Activated CD8-positive, alpha-beta memory T cell treated with anti-CD3 and anti-CD28 coated beads for 36 hours (primary cell): Measurements from ENCODE around the gene TMEM127. TPM values are rescaled to one million over a fixed set of nuclear protein-coding genes. Genes with fewer than 3 reads are reported as not detected.
"Not testable (repeated sequence)": the region's sequence is repeated elsewhere in the genome, so short reads cannot be mapped to it uniquely, and the experiment has no call there.

Source experiments
- CTCF ChIA-PET: fragments of 350-600 bp; sonication (Branson Sonifier 250); formaldehyde crosslinking; loops from one replicate; lab custom pipeline; 2021; ENCODE audit warnings: antibody characterized with exemption; lab: Charles Lee
- POLR2A ChIA-PET: fragments of 350-600 bp; sonication (Branson Sonifier 250); formaldehyde crosslinking; loops from one replicate; lab custom pipeline; 2021; ENCODE audit warnings: antibody characterized with exemption; lab: Charles Lee
- total RNA-seq, 2 experiments: library from RNA; stranded (reverse); gene quantifications; one replicate each; pipeline ENCODE4 v1.2.3, GENCODE V29; 2021

The TMEM127 gene
- total RNA-seq, 2 experiments from 2014 or later = 24.6 to 27.4 TPM

DNA sequence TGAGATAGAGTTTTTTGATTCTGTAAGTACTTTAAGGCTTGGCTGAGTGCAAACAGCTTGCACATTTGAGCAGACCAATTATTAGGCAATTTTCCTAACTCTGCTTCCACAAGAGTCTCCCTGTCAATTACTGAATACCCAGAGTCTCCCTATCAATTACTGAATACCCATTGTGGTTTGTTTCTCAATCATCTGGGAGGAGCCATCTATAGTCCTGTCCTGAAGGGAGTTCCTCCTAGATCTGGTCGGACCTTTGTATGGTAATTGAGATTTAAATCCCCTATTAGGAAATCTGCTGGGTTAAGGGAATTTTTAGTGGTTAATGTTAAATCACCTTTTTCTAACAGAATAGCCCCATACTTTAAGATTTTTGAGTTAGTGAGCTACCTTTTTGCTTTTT, 44.7 kb downstream of the TMEM127 start:
- POLR2A ChIA-PET = not testable (repeated sequence)

DNA sequence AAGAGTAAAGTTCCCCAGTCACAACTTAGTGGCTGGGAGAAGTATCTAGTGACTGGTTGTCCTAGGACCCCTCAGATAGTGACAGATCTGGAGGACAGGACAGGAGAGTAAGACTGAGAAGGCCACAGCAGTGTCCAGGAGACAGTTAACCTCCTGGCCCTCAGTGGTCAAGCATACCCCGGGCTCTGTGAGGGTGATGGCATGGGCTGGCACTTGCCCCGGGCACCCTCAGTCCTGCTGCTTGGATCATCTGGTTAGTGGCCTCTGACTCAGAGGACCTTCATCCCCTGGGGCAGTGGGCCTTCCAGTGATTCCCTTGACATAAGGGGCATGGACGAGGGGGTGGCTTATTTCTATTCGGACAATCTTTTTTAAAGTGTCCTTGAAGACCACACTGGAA, 45.8 kb downstream of the TMEM127 start:
- POLR2A ChIA-PET, CTCF ChIA-PET: not testable (repeated sequence)

More for the DNA sequence above, 44.7 kb downstream of the TMEM127 start:
- CTCF ChIA-PET = not testable (repeated sequence)

DNA sequence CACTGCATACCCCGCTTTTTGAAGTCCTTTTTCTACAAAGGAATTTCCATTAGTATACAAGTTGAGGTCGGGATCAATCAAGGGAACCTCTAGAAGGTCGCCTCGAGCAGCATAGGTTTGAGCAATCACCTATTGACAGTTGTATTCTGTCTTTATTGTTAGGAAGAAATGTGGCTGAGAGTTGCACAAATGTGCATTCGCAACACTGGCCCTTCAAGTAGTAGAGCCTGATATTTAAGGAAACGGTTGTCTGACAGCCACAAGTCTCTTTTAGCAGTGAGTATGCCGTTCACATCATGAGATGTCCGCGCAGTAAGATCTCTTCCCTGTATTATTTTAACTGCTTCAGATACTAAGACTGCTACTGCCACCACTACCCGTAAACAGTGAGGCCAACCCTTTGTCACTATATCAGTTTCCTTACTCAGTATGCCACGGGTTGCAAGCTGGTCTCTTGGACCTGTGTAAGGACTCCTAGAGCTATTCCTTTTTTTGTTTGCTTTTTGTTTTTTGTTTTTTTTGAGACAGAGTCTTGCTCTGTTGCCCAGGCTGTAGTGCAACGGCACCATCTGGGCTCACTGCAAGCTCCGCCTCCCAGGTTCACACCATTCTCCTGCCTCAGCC, 47.2 kb downstream of the TMEM127 start:
- ChIA-PET CTCF (no interaction called here), POLR2A (no interaction called here)

DNA sequence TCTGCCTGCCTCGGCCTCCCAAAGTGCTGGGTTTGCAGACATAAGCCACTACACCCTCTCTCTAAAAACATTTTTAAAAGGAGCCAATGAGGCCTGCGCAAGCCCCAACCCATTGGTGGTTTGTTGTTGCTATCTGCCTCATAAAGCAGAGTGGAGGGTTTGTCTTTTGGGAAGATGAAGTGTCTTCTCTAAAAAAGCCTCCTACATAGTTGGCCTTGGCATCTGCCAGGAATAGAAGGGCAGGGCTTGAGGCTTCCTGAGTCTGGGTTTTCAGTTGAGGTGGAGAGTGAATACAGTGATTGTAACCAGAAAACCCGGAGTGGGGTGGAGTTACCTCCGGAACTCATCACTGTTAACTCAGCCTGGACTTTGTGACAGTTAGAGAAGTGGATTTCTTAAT, 51.2 kb downstream of the TMEM127 start:
- ChIA-PET POLR2A (no interaction called here), CTCF (no interaction called here)

DNA sequence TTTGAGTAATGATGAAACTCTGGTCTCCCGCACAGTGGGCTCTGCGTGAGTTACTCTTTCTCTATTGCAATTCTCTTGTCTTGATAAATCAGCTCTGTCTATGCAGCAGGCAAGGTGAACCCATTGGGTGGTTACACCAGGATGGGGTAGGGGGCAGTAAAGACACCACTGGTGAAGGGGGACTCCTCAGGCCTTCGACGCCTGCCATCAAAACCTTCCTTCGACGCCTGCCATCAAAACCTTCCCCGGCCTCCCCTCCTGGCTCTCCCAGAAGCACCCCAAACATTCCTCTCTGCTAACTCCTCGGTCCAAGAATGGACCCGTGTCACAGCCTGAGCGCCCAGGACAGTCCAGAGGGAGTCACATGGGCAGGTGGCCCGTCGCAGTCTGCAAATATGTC, 52.4 kb downstream of the TMEM127 start:
- ChIA-PET CTCF (no interaction called here), POLR2A (no interaction called here)

DNA sequence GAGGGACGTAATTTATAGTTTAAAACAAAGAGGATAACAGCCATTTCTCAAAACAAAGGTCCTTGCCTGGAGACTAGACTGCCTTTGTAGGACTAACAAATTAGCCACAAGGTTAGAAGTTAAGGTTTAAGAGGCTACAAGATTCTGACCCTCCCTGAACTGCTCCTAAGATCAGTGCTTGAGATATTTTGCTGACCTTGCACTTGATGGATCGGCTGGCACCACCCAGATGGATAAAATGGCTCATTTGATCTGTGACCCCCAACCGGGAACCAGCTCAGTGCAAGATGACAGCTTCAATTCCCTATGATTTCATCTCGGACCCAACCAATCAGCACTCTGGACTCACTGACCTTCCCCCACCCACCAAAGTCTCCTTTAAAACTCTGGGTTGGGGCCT, 53.5 kb downstream of the TMEM127 start:
- ChIA-PET CTCF (no interaction called here), POLR2A (no interaction called here)

DNA sequence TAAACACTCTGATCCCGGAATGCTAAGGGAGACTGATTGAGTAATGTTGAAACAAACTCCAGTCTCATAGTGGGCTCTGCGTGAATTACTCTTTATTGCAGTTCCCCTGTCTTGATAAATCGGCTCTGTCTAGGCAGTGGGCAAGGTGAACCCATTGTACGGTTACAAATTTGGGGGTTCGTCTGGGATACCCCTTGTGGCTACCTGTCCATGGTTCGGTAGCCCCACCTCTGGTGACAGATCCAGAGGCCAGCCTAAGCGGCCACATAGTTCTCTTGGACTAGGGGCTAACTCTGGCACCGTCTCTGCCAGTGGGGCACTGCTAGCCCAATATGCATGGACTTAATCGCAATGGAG, 56.1 kb downstream of the TMEM127 start:
- POLR2A ChIA-PET = interaction anchor here (0.8 to 2.0 kb wide), 3 partner anchors 28 to 58 kb away, joined by 3 to 17 read pairs (median 3); no protein-coding TSS in a partner anchor
- CTCF ChIA-PET = interaction anchor here (2.4 to 2.7 kb wide), 2 partner anchors 31 to 92 kb away, joined by 10 to 11 read pairs; partner anchors contain the start of gene ADRA2B

DNA sequence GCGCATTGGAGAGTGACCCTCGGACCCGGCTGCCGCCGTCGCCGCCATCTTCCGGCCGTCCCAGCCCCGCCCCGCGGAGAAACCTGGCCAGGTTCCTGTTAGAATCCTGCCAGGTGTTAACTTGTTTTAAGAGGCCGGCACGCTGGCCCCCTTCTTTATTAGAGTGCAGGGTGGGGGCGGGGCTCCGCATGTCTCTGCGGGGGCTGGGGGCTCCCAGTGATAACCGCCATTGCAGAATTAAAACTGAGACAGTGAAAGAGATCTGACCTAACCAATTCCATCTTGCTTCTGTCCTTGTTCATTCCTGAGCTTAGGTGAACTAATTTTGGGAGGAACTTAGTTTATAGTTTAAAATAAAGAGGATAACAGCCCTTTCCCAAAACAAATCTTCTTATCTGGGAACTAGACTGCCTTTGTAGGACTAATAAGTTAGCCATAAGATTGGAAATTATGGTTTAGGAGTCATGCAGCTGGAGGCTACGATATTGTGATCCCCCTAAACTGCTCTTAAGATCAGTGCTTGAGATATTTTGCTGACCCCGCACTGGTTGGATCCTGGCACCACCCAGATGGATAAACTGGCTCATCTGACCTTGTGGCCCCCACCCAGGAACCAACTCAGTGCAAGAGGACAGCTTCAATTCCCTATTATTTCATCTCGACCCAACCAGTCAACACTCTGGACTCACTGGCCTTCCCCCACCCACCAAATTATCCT, 56.6 kb downstream of the TMEM127 start:
- POLR2A ChIA-PET = interaction anchor here (0.5 to 2.0 kb wide), 12 partner anchors 9 to 1436 kb away, joined by 3 to 17 read pairs (median 4); partner anchors contain the start of gene COX5B
- CTCF ChIA-PET = interaction anchor here (1.0 to 2.7 kb wide), 5 partner anchors 32 to 92 kb away, joined by 3 to 11 read pairs (median 7); partner anchors contain the start of gene ADRA2B

DNA sequence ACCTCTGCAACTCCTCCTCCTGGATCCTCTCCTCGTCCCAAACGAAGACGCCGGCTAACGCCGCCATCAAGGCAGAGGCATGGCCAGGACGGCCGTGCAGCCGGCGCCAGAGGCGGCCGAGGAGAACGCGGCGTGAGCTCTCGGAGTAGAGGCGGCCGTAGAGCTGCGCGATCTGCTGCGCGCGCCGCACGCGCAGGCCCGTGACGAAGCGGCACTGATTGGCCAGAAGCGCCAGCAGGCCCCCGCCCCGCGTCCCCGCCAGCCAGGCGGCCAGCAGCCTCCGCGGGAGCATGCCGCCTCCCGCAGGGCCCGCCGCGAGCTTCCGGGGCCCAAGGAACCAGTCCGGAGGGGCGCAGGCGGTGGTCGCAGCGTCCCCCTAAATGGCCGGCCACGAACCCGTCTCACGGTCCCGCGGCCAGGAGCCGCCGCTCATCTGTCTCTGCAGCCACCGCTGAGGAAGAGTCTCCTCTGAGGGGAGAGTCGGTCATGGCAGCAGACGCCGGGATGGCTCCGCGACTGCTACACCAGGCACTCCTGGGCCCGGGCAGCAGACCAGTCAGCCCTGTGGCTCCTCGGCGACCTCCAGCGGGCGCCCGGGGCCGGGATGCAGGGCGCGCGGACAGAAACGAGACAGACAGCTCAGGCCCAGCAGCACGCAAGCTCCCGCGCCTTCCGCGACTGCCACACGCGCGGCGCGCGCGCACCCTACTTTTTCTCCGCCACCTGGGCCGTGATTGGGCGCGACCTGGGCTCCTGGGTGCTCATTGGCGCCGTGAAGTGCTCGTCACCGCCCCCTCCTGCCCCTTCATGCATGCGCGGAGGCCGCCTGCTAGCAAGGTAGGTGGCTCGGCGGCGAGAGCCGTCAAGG, 57.4 kb downstream of the TMEM127 start, which contains the start of gene STARD7:
Gene STARD7 (minus strand): TSS at position 685 of the 868 bp plus-strand sequence. CDS start 393 bp downstream, at position 292.
- ChIA-PET CTCF (interaction anchor here (0.6 to 2.7 kb wide), 9 partner anchors 33 to 205 kb away, joined by 3 to 11 read pairs (median 4); partner anchors contain the start of gene ADRA2B), POLR2A (interaction anchor here (0.5 to 2.0 kb wide), 21 partner anchors 8 to 1437 kb away, joined by 3 to 17 read pairs (median 4); partner anchors contain the start of genes COX5B and SNRNP200)

DNA sequence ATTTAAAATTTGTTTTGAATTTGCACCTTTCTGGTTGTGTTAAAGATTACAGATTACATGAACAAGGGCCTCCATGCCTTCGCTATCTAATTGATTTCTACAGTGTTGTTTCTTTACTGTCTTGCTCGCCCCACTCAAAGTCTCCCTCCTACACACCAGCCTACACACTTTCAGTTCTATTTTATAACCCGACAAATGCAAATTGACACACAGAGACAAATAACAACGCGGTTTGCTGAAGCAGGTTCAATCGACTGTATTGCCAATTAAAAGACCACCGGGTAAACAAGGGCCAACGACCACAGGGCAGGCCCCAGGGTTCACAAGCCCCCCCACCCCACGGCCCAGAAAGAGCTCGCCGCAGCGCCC, 58.0 kb downstream of the TMEM127 start:
- ChIA-PET CTCF (interaction anchor here (0.6 to 2.7 kb wide), 9 partner anchors 33 to 205 kb away, joined by 3 to 11 read pairs (median 4); partner anchors contain the start of gene ADRA2B), POLR2A (interaction anchor here (0.6 to 2.0 kb wide), 16 partner anchors 9 to 215 kb away, joined by 3 to 17 read pairs (median 4); partner anchors contain the start of gene SNRNP200)

DNA sequence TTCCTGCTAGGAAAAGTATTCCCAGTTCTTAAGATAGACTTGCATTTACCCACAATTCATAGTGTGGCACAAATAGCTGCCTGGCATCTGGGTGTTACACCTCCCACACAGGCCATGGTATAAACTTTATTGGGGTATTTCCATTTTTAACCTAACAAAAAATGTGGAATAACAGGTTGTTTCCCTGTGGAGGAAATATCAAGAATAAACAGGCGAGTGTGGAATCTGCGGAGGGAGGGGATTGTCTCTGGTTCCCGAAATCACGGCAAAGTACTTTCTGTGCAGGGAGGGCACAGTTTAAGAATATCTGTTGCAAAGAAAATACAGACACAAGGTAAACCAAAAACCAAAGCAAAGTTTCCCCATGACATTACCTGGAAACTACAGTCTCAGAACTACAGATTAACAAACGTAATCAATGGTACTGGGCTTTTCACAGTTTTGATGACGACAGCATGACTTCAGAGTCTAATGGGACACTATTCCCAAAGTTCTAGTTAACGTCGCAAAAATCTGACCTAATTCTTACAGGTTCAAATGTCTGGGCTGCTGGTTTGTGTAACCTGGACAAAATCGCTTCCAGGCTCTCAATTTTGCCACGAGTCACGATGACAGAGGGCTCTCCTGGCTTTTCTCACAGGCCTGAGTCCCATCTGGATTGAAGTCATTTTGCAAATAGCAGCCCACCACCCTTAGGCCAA, 58.6 kb downstream of the TMEM127 start:
- POLR2A ChIA-PET = interaction anchor here (0.8 to 1.3 kb wide), 2 partner anchors 43 to 59 kb away, joined by 4 to 7 read pairs; no protein-coding TSS in a partner anchor

DNA sequence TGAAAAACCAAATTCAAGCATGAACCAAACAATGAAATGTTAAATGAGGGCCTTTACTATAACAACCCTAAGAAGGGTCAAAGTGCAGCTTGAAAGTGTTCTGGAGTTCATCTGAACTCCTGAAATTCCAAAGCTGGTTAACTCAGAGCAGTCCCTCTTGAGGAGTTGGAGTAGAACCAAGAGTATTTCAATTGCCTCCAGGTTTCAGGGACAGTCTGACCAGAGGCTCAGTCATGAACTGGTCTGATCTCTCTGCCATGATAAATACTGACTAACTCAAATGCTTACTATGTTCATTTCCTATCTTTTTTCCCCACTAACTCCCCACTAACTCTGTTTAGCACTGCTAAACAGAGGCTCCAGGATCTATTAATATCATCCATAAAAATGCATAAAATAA, 59.9 kb downstream of the TMEM127 start:
- POLR2A ChIA-PET = no interaction called here
- CTCF ChIA-PET = interaction anchor here (0.5 to 1.6 kb wide), 3 partner anchors 28 to 72 kb away, joined by 3 to 4 read pairs (median 3); partner anchors contain the start of gene ASTL

More for the DNA sequence above, 58.6 kb downstream of the TMEM127 start:
- CTCF ChIA-PET = interaction anchor here (0.5 to 2.7 kb wide), 5 partner anchors 26 to 90 kb away, joined by 3 to 10 read pairs (median 4); partner anchors contain the start of genes ADRA2B and ASTL

DNA sequence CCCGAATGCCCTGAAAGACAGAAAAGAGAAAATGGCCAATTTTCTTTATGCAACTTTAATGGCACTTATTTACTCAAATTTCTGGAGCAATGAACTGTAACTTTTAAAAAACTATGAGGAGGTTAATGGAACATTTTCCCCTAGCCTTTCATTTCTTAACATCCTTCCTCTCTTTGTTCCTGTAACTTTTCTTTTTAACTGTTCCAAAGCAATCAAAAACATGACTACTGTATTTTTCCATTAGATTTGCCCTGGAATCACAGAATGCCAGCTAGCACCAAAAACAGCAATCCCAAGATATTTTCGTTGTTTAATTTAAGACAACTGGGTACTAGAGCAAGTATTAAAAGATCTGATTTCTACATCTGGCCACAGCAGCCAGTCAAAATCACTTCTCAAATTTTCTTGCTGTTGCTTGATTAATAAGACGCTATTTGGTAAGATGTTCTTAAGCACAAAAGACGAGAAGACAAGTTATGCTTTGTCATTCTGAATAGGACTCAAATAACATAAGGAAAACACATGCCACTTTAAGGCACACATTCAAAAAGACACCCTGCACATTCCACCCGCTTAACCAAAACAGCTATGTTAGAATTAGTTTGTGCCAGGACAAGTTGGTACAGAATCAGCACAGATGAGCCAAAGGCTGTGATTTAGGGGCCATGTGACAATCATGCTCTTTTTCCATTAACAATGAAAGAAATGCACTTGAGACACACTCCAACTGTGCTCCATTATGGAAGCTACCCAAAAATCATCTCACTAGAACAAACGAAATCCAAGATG, 60.8 kb downstream of the TMEM127 start:
- CTCF ChIA-PET = interaction anchor here (0.5 to 1.6 kb wide), 4 partner anchors 27 to 182 kb away, joined by 3 to 4 read pairs (median 4); partner anchors contain the start of gene ASTL
- POLR2A ChIA-PET = no interaction called here

DNA sequence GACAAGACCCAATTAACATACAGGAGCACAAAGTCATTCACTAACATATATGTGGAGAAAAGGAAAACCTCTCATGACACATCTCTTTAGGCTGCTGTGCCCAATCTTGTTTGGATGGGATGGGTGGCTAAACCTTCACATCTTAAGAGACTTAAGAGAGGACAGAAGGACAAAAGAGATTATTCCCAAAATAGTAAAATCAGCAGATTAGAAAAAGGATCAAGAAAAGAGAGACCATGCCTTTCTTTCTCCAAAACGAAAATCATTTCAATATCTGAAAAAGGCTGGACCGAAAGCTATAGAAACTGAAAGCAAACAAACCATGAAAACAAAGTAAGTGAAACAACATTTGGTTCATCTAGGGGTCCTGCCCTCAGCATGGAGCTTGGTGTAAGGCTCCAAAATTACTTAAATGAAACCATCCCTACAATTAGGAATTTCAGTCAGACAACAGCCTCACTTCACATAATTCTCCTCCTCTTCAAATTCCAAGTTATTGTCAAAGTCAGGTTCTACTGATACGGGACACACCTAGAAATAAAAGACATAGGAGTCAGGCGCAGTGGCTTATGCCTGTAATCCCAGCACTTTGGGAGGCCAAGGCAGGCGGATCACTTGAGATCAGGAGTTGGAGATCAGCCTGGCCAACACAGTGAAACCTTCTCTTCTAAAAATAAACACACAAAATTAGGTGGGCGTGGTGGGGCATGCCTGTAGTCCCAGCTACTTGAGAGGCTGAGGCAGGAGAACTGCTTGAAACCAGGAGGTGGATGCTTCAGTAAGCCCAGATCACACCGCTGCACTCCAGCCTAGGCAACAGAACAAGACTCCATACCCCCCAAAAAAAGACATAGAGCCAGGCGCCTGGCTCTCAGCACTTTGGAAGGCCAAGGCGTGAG, 62.4 kb downstream of the TMEM127 start:
- ChIA-PET POLR2A (no interaction called here), CTCF (interaction anchor here (1.2 kb wide), 1 partner anchor 181 kb away, joined by 4 read pairs; no protein-coding TSS in a partner anchor)

DNA sequence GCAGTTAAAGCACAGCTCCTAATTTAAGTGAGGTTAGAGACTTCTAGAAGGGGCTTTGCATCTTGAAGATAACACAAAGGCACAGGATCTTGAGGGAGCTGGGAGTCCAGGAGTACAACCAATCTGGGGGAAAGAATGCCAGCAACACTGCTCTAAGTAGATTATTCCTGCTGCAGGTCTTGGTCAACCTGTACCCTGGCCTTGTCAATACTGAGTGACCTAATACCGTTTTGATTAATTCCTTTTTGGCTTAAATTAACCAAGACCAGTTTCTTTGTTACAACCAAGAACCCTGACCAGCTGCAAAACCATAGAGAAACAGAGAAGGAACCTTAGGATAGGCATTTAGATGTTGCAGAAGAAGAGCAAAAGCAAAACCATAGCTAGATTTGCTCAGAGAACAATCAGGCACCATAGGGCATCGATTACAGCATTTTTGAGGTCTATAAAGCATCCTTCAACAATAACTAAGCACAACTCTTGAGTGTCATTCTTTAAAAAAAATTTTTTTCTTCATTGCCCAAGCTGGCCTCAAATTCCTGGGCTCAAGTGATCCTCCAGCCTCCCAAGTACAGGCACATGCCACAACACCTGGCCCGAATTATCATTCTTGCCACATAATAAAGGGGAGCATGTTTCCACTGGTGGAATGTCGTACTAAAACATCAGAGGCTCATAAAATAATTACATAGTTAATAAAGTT, 63.5 kb downstream of the TMEM127 start:
- POLR2A ChIA-PET = no interaction called here

More for the DNA sequence above, 63.5 kb downstream of the TMEM127 start:
- CTCF ChIA-PET = interaction anchor here (0.8 to 1.1 kb wide), 2 partner anchors 9 to 63 kb away, joined by 3 read pairs; no protein-coding TSS in a partner anchor
